ENCODE results near the gene CAPZB. TPM values are rescaled to one million over a fixed set of nuclear protein-coding genes. Genes with fewer than 3 reads are reported as not detected.

Gene CAPZB
- 148 and 173 TPM in 2 replicates for total RNA-seq

GRCh38 chr1:19485362-19486187, at the start of gene CAPZB:
TSS of gene CAPZB (minus strand) at chr1:19485539. CDS start at chr1:19485438, 101 bp downstream.

GRCh38 chr1:19311931-19312781, 173.2 kb downstream of the CAPZB start, which contains the start of the genes AKR7A2 and SLC66A1:
TSS of gene AKR7A2 (minus strand) at chr1:19312144. CDS start at chr1:19312124, 20 bp downstream.
TSS of gene SLC66A1 (plus strand) at chr1:19312326. CDS start at chr1:19317678, 5,352 bp downstream.

Other genes with a start within 250 kb of the CAPZB start
- gene EMC1, start 234.0 kb downstream of the CAPZB start, total RNA-seq: 34.8 and 43.7 TPM in 2 replicates
- gene MRTO4, start 233.7 kb downstream of the CAPZB start, total RNA-seq: 18.5 and 25.0 TPM in 2 replicates
- 0.73 and 1.00 TPM in 2 replicates for gene AKR7A3, start 196.8 kb downstream of the CAPZB start, total RNA-seq
- gene AKR7A2, start 173.4 kb downstream of the CAPZB start, total RNA-seq: 117 and 159 TPM in 2 replicates
- gene SLC66A1, start 173.2 kb downstream of the CAPZB start, total RNA-seq: 12.3 and 20.6 TPM in 2 replicates
- gene NBL1, start 158.8 kb upstream of the CAPZB start, total RNA-seq: 98.7 and 113 TPM in 2 replicates
- not detected in 2 replicates for gene HTR6, start 179.3 kb upstream of the CAPZB start, total RNA-seq

All from cardiac ventricle fibroblast (primary cell).